SK-N-SH (cell line): ENCODE measurements around the gene AHR. TPM values are rescaled to one million over a fixed set of nuclear protein-coding genes. Genes with fewer than 3 reads are reported as not detected.

Experiments used
- CTCF ChIA-PET: fragments of 300-600, 350-600 bp; formaldehyde crosslinking; extraction: SDS; loops from one replicate; lab custom pipeline; 2021; lab: Yijun Ruan, JAX
- POLR2A ChIA-PET: fragments of 350-600 bp; sonication (Branson Sonifier 250); formaldehyde crosslinking; extraction: SDS; loops from one replicate; lab custom pipeline; 2020; ENCODE audit warnings: antibody characterized with exemption, inconsistent platforms; lab: Yijun Ruan, JAX
- DNase-seq: peaks from one replicate; pipeline ENCODE4 v3.0.0; 2012
- H2AFZ ChIP-seq: fragments of 200-600 bp; sonication (generic); 2 replicates; pipeline ENCODE4 v1.8.1; 2016; ENCODE audit warnings: antibody characterized with exemption, mild to moderate bottlenecking, low read depth
- H3F3A ChIP-seq: fragments of 200-600 bp; sonication (generic); replicated peaks from 2 replicates; pipeline ENCODE3; 2016; ENCODE audit warnings: antibody characterized with exemption, mild to moderate bottlenecking; ENCODE audit not compliant: insufficient read depth
- H3K27ac ChIP-seq, 2 experiments: fragments of 200-500 bp in 1 of 2; fragments of 200-600 bp in 1 of 2; sonication (Bioruptor generic) in 1 of 2; sonication (generic), shearing (Covaris generic) in 1 of 2; 2 replicates each; pipeline versions ENCODE4 v1.5.1 to v1.6.1; 2014 to 2016; ENCODE audit warnings: low read depth in 2 of 2, inconsistent platforms in 1 of 2, low read length in 1 of 2, mild to moderate bottlenecking in 1 of 2, mixed read lengths in 1 of 2
- H3K27me3 ChIP-seq: fragments of 200-600 bp; sonication (generic), shearing (Covaris generic); 2 replicates; pipeline ENCODE4 v1.6.1; 2016; ENCODE audit warnings: mixed run types; ENCODE audit not compliant: insufficient read depth
- H3K36me3 ChIP-seq, 2 experiments: fragments of 200-500 bp in 1 of 2; fragments of 200-600 bp in 1 of 2; sonication (Bioruptor generic) in 1 of 2; sonication (generic) in 1 of 2; replicated peaks in 1 of 2; 2 replicates each; pipeline versions ENCODE3 to v1.5.1; 2014 to 2016; ENCODE audit warnings: low read length in 1 of 2, mild to moderate bottlenecking in 1 of 2; ENCODE audit not compliant: insufficient read depth in 2 of 2, control insufficient read depth in 1 of 2
- H3K4me1 ChIP-seq, 2 experiments: fragments of 200-500 bp in 1 of 2; fragments of 200-600 bp in 1 of 2; sonication (Bioruptor generic) in 1 of 2; sonication (generic), shearing (Covaris generic) in 1 of 2; 2 replicates each; pipeline versions ENCODE4 v1.5.1 to v1.6.1; 2014 to 2016; ENCODE audit warnings: low read depth in 1 of 2, low read length in 1 of 2, mixed run types in 1 of 2; ENCODE audit not compliant: insufficient read depth in 2 of 2, control insufficient read depth in 1 of 2
- H3K4me2 ChIP-seq: fragments of 200-600 bp; sonication (generic), shearing (Covaris generic); 2 replicates; pipeline ENCODE4 v1.6.1; 2017; ENCODE audit warnings: mixed run types
- H3K4me3 ChIP-seq, 2 experiments: fragments of 200-500 bp in 1 of 2; fragments of 200-600 bp in 1 of 2; sonication (Bioruptor generic) in 1 of 2; sonication (generic), shearing (Covaris generic) in 1 of 2; 2 replicates each; pipeline versions ENCODE4 v1.5.1 to v1.8.1; 2014 to 2016; ENCODE audit warnings: low read depth in 2 of 2, inconsistent platforms in 1 of 2, low read length in 1 of 2, mild to moderate bottlenecking in 1 of 2, mixed read lengths in 1 of 2, moderate library complexity in 1 of 2
- H3K79me2 ChIP-seq: fragments of 200-600 bp; sonication (generic); 2 replicates; pipeline ENCODE4 v1.8.1; 2017; ENCODE audit warnings: mild to moderate bottlenecking; ENCODE audit not compliant: insufficient read depth
- H3K9ac ChIP-seq: fragments of 200-600 bp; sonication (generic); 2 replicates; pipeline ENCODE4 v1.6.1; 2017; ENCODE audit warnings: mixed run types
- H3K9me2 ChIP-seq: fragments of 200-600 bp; sonication (generic); 2 replicates; pipeline ENCODE4 v1.6.1; 2017; ENCODE audit warnings: mixed run types
- H3K9me3 ChIP-seq: fragments of 200-600 bp; sonication (generic); 2 replicates; pipeline ENCODE4 v1.6.1; 2017; ENCODE audit warnings: mixed run types, mild to moderate bottlenecking, moderate library complexity
- H4K20me1 ChIP-seq: fragments of 200-600 bp; sonication (generic); 2 replicates; pipeline ENCODE4 v1.6.1; 2017; ENCODE audit warnings: mild to moderate bottlenecking, mixed run types; ENCODE audit not compliant: insufficient read depth
- FOSL2 ChIP-seq: IDR thresholded peaks from 2 replicates; pipeline ENCODE4 v1.4.0; 2012; ENCODE audit warnings: low read depth, mild to moderate bottlenecking, moderate library complexity, borderline replicate concordance
- FOXJ3 ChIP-seq: sonication (generic); formaldehyde crosslinking; IDR thresholded peaks from 2 replicates; pipeline ENCODE4 v1.5.1; 2020; ENCODE audit warnings: mild to moderate bottlenecking, missing genetic modification reagents
- FOXM1 ChIP-seq: IDR thresholded peaks from 2 replicates; pipeline ENCODE4 v1.4.0; 2012; ENCODE audit warnings: low read depth, mild to moderate bottlenecking
- GATA2 ChIP-seq: sonication (generic); formaldehyde crosslinking; IDR thresholded peaks from 2 replicates; pipeline ENCODE4 v1.5.0; 2020; ENCODE audit warnings: mild to moderate bottlenecking, missing genetic modification reagents
- JUND ChIP-seq: IDR thresholded peaks from 2 replicates; pipeline ENCODE4 v1.4.0; 2012
- MEF2A ChIP-seq: IDR thresholded peaks from 2 replicates; pipeline ENCODE4 v1.4.0; 2012; ENCODE audit warnings: low read depth, borderline replicate concordance
- MXI1 ChIP-seq: IDR thresholded peaks from 2 replicates; pipeline ENCODE4 v1.6.1; 2012; ENCODE audit warnings: mild to moderate bottlenecking, low read depth, low read length, improper control_type of control experiment
- POLR2AphosphoS5 ChIP-seq: IDR thresholded peaks from 2 replicates; pipeline ENCODE4 v1.6.1; 2012; ENCODE audit warnings: low read depth, low read length
- RAD21 ChIP-seq: IDR thresholded peaks from 2 replicates; pipeline ENCODE4 v1.6.1; 2012; ENCODE audit warnings: mild to moderate bottlenecking, low read length
- RFX5 ChIP-seq: IDR thresholded peaks from 2 replicates; pipeline ENCODE4 v1.6.1; 2012; ENCODE audit warnings: mild to moderate bottlenecking, improper control_type of control experiment, low read length
- TAF1 ChIP-seq: IDR thresholded peaks from 2 replicates; pipeline ENCODE4 v1.6.1; 2012; ENCODE audit warnings: low read depth, mild to moderate bottlenecking, low read length, moderate library complexity, borderline replicate concordance
- YY1 ChIP-seq: IDR thresholded peaks from 2 replicates; pipeline ENCODE4 v1.4.0; 2012; ENCODE audit warnings: low read depth, mild to moderate bottlenecking
- WGBS: methylation state at CpG from one replicate; pipeline ENCODE4 v1.1.6; 2017; ENCODE audit warnings: low lambda C conversion rate; 5-methylcytosine and 5-hydroxymethylcytosine counted together
- polyA plus RNA-seq, 3 experiments: library from polyadenylated mRNA; depleted of rRNA; stranded (reverse); fragments of >200 nt; gene quantifications; 2 replicates each; pipeline ENCODE4 v1.2.3, GENCODE V29; 2012
- TF ChIP-seq, protein P1 (sequence below): fragments of 200-600 bp; sonication (generic); IDR thresholded peaks from 2 replicates; pipeline ENCODE4 v1.6.1; 2017; ENCODE audit warnings: antibody characterized with exemption, mild to moderate bottlenecking, moderate library complexity
- TF ChIP-seq, protein P2 (sequence below): IDR thresholded peaks from 2 replicates; pipeline ENCODE4 v1.4.0; 2012; ENCODE audit warnings: low read depth
- TF ChIP-seq, protein P3 (sequence below): IDR thresholded peaks from 2 replicates; pipeline ENCODE4; 2012
- TF ChIP-seq, protein P4 (sequence below): IDR thresholded peaks from 2 replicates; pipeline ENCODE4 v1.4.0; 2012; ENCODE audit warnings: low read depth, borderline replicate concordance
- TF ChIP-seq, protein P5 (sequence below): fragments of 150-350 bp; IDR thresholded peaks from 2 replicates; pipeline ENCODE4 v1.6.1; 2016; ENCODE audit warnings: mild to moderate bottlenecking, low read depth, low read length
- TF ChIP-seq, protein P6 (sequence below): fragments of 150-350 bp; IDR thresholded peaks from 2 replicates; pipeline ENCODE4 v1.6.1; 2017; ENCODE audit warnings: antibody characterized with exemption, low read length, low read depth, borderline replicate concordance
- TF ChIP-seq, protein P7 (sequence below): IDR thresholded peaks from 2 replicates; pipeline ENCODE4 v1.6.1; 2012; ENCODE audit warnings: mild to moderate bottlenecking, low read depth, low read length, moderate library complexity

AHR gene
- polyA plus RNA-seq, 1 of the 3 experiments (the other 2 are of a cell fraction) = not detected

DNA sequence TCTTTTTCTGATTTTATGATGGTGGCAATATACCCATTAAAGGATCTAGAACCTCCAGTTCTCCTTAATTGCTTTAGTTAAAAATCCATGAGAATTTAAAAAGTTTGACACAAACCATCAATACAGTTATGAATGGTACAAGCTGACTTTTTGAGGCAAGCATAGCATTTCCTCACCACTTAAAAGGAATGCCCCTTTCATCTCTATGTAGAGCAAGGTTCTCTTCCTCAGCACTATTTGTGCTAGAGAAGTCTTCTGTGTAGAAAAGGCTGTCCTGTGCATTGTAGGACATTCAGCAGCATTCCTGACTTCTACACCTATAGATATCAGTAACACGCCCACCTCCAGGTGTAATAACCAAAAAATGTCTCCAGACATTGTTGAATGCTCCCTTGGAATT is 67.3 kb downstream of the AHR start:
- Histone ChIP-seq H3K27ac (no peak overlapping the region), H3K36me3 (no peaks in the 10 kb centered on the region), H2AFZ (no peak overlapping the region), H3K9me3 (no peaks in the 10 kb centered on the region), H4K20me1 (no peaks in the 10 kb centered on the region), H3K79me2 (no peaks in the 10 kb centered on the region), H3K27me3 (no peaks in the 10 kb centered on the region), H3K9me2 (no peaks in the 10 kb centered on the region), H3K9ac (no peak overlapping the region), H3K4me2 (no peak overlapping the region), H3K4me3 (no peak overlapping the region), H3K4me1 (peaks cover 0 to 21% of the 10 kb centered on the region in 2 experiments; a peak in 3 of 4 replicates), H3F3A (peaks cover 1% of the 10 kb centered on the region)
- CTCF ChIA-PET = interaction anchor here (1.1 to 1.2 kb wide), 3 partner anchors 20 to 64 kb away, joined by 3 read pairs; no protein-coding TSS in a partner anchor
- POLR2A ChIA-PET = no interaction called here
- 30% methylated on average over 1 of the region's 1 CpG for WGBS
- DNase-seq = no peak
- TF ChIP-seq TAF1 = no peak
- TF ChIP-seq POLR2AphosphoS5 = no peak
- TF ChIP-seq FOSL2 = no peak
- TF ChIP-seq YY1 = no peak
- no peak for TF ChIP-seq GATA2
- TF ChIP-seq FOXJ3 = no peak
- no peak for TF ChIP-seq JUND
- TF ChIP-seq, protein P1, sequence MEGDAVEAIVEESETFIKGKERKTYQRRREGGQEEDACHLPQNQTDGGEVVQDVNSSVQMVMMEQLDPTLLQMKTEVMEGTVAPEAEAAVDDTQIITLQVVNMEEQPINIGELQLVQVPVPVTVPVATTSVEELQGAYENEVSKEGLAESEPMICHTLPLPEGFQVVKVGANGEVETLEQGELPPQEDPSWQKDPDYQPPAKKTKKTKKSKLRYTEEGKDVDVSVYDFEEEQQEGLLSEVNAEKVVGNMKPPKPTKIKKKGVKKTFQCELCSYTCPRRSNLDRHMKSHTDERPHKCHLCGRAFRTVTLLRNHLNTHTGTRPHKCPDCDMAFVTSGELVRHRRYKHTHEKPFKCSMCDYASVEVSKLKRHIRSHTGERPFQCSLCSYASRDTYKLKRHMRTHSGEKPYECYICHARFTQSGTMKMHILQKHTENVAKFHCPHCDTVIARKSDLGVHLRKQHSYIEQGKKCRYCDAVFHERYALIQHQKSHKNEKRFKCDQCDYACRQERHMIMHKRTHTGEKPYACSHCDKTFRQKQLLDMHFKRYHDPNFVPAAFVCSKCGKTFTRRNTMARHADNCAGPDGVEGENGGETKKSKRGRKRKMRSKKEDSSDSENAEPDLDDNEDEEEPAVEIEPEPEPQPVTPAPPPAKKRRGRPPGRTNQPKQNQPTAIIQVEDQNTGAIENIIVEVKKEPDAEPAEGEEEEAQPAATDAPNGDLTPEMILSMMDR = no peak
- TF ChIP-seq, protein P2, sequence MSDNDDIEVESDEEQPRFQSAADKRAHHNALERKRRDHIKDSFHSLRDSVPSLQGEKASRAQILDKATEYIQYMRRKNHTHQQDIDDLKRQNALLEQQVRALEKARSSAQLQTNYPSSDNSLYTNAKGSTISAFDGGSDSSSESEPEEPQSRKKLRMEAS = no peak
- TF ChIP-seq, protein P3, sequence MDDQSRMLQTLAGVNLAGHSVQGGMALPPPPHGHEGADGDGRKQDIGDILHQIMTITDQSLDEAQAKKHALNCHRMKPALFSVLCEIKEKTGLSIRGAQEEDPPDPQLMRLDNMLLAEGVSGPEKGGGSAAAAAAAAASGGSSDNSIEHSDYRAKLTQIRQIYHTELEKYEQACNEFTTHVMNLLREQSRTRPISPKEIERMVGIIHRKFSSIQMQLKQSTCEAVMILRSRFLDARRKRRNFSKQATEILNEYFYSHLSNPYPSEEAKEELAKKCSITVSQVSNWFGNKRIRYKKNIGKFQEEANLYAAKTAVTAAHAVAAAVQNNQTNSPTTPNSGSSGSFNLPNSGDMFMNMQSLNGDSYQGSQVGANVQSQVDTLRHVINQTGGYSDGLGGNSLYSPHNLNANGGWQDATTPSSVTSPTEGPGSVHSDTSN = no peak
- TF ChIP-seq, protein P4, sequence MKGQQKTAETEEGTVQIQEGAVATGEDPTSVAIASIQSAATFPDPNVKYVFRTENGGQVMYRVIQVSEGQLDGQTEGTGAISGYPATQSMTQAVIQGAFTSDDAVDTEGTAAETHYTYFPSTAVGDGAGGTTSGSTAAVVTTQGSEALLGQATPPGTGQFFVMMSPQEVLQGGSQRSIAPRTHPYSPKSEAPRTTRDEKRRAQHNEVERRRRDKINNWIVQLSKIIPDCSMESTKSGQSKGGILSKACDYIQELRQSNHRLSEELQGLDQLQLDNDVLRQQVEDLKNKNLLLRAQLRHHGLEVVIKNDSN = no peak

DNA sequence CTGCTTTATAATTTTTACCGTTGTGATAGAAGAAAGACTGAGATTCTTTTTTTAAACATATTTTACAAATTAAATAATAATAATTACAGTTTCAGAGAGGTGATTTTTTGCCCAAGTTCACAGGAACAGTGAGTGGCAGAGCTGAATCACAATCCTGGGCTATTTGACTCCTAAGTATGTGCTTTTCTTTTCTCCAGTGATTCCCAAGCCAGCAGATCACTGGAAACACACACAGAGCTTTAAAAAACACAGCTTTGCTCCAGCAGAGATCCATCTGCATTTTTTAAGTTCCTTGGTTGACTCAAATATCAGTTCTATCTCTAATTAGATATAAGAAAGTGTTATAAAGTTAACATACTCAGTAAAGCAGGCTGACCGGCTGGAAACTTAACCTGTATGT is 69.0 kb downstream of the AHR start:
- POLR2A ChIA-PET = no interaction called here
- Histone ChIP-seq H3K27me3 (no peaks in the 10 kb centered on the region), H3K4me2 (no peak overlapping the region), H3K9me2 (no peaks in the 10 kb centered on the region), H3K36me3 (no peaks in the 10 kb centered on the region), H3K9me3 (no peaks in the 10 kb centered on the region), H2AFZ (peak overlapping the region; percentile 8; the same call in 1 of the 2 replicates), H4K20me1 (no peaks in the 10 kb centered on the region), H3K4me1 (peaks cover 0 to 26% of the 10 kb centered on the region in 2 experiments), H3K9ac (no peak overlapping the region), H3K4me3 (no peak overlapping the region), H3F3A (peaks cover 17% of the 10 kb centered on the region), H3K27ac (no peak overlapping the region), H3K79me2 (no peaks in the 10 kb centered on the region)
- DNase-seq = no peak
- CTCF ChIA-PET = no interaction called here
- WGBS = 28% methylated on average over 2 of the region's 2 CpGs
- no peak for TF ChIP-seq RAD21
- TF ChIP-seq, protein P5, sequence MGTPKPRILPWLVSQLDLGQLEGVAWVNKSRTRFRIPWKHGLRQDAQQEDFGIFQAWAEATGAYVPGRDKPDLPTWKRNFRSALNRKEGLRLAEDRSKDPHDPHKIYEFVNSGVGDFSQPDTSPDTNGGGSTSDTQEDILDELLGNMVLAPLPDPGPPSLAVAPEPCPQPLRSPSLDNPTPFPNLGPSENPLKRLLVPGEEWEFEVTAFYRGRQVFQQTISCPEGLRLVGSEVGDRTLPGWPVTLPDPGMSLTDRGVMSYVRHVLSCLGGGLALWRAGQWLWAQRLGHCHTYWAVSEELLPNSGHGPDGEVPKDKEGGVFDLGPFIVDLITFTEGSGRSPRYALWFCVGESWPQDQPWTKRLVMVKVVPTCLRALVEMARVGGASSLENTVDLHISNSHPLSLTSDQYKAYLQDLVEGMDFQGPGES = no peak
- TF ChIP-seq FOSL2 = no peak
- TF ChIP-seq, protein P6, sequence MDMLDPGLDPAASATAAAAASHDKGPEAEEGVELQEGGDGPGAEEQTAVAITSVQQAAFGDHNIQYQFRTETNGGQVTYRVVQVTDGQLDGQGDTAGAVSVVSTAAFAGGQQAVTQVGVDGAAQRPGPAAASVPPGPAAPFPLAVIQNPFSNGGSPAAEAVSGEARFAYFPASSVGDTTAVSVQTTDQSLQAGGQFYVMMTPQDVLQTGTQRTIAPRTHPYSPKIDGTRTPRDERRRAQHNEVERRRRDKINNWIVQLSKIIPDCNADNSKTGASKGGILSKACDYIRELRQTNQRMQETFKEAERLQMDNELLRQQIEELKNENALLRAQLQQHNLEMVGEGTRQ = no peak
- TF ChIP-seq MXI1 = no peak
- TF ChIP-seq RFX5 = no peak
- no peak for TF ChIP-seq FOXM1
- TF ChIP-seq, protein P7, sequence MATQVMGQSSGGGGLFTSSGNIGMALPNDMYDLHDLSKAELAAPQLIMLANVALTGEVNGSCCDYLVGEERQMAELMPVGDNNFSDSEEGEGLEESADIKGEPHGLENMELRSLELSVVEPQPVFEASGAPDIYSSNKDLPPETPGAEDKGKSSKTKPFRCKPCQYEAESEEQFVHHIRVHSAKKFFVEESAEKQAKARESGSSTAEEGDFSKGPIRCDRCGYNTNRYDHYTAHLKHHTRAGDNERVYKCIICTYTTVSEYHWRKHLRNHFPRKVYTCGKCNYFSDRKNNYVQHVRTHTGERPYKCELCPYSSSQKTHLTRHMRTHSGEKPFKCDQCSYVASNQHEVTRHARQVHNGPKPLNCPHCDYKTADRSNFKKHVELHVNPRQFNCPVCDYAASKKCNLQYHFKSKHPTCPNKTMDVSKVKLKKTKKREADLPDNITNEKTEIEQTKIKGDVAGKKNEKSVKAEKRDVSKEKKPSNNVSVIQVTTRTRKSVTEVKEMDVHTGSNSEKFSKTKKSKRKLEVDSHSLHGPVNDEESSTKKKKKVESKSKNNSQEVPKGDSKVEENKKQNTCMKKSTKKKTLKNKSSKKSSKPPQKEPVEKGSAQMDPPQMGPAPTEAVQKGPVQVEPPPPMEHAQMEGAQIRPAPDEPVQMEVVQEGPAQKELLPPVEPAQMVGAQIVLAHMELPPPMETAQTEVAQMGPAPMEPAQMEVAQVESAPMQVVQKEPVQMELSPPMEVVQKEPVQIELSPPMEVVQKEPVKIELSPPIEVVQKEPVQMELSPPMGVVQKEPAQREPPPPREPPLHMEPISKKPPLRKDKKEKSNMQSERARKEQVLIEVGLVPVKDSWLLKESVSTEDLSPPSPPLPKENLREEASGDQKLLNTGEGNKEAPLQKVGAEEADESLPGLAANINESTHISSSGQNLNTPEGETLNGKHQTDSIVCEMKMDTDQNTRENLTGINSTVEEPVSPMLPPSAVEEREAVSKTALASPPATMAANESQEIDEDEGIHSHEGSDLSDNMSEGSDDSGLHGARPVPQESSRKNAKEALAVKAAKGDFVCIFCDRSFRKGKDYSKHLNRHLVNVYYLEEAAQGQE = no peak
- no peak for TF ChIP-seq MEF2A
